Naive B cell (primary cell): Measurements from ENCODE around the gene NR1I3. TPM values are rescaled to one million over a fixed set of nuclear protein-coding genes. Genes with fewer than 3 reads are reported as not detected.

Experiments used
- ATAC-seq, 2 donors: fragments of 150-1000 bp; cut with Tn5 transposase; 2 replicates each; pipeline ENCODE4 v1.10.0; 2021; ENCODE audit warnings: low read depth in 2 of 2, mild to moderate bottlenecking in 2 of 2, moderate library complexity in 2 of 2
- DNase-seq: peaks from one replicate; pipeline ENCODE4 v3.0.0; 2022
- H3K27ac Mint-ChIP-seq, 6 donors: one replicate each; pipeline ENCODE4 v1.8.0; 2020 to 2022; ENCODE audit warnings: mild to moderate bottlenecking in 6 of 6, mixed read lengths in 6 of 6, moderate library complexity in 5 of 6, inconsistent platforms in 2 of 6
- H3K27me3 Mint-ChIP-seq, 3 donors: one replicate each; pipeline ENCODE4 v1.8.0; 2021 to 2022; ENCODE audit warnings: mixed read lengths in 3 of 3, mild to moderate bottlenecking in 1 of 3
- H3K36me3 Mint-ChIP-seq, 2 donors: one replicate each; pipeline ENCODE4 v1.8.0; 2020 to 2022; ENCODE audit warnings: mixed read lengths in 2 of 2, inconsistent platforms in 1 of 2, mild to moderate bottlenecking in 1 of 2
- H3K4me1 Mint-ChIP-seq, 3 donors: one replicate each; pipeline ENCODE4 v1.8.0; 2020 to 2022; ENCODE audit warnings: mixed read lengths in 3 of 3, inconsistent platforms in 1 of 3, mild to moderate bottlenecking in 1 of 3, moderate library complexity in 1 of 3
- H3K4me3 Mint-ChIP-seq, 8 donors: one replicate each; pipeline ENCODE4 v1.8.0; 2020 to 2022; ENCODE audit warnings: mild to moderate bottlenecking in 8 of 8, mixed read lengths in 8 of 8, moderate library complexity in 8 of 8, inconsistent platforms in 2 of 8
- H3K9me3 Mint-ChIP-seq, 7 donors: one replicate each; pipeline ENCODE4 v1.8.0; 2020 to 2022; ENCODE audit warnings: mixed read lengths in 7 of 7, mild to moderate bottlenecking in 5 of 7, inconsistent platforms in 2 of 7, moderate library complexity in 1 of 7
- polyA plus RNA-seq, 6 donors: library from polyadenylated mRNA; unstranded; fragments of 300-500 nt; fragmentation: Illumina TruSeq; gene quantifications; one replicate each; pipeline ENCODE4 v1.2.3, GENCODE V29; 2021; ENCODE audit warnings: low read depth in 6 of 6

The NR1I3 gene
- polyA plus RNA-seq, 6 donors from 2014 or later, result not detected

DNA sequence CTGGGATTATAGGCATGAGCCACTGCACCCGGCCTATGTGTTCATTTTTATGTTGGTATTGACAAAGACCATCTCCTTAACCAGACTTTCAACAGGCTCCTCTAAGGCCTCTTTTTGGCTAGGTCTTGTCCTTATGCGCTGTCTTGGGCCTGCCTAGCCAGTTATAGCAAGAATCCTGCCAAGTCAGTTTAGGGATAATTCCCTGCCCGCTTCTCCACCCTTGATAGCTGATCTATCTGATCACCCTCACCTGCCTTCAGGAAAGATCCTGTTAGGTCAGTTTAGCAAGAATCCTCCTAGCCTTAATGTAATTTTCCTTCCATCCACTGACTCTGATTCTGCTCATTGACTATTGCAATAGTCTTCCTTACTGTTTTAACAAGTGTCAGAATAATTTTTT, 58.3 kb downstream of the NR1I3 start:
- Mint-ChIP-seq H3K4me1 (peaks cover 65 to 80% (median 78%) of the 10 kb centered on the region in 3 donors), H3K4me3 (peak overlapping the region in 3 of 8 donors; percentile 3 to 74 (median 56)), H3K36me3 (peaks cover 1 to 3% of the 10 kb centered on the region in 2 donors), H3K27ac (peak overlapping the region in 4 of 6 donors; percentile 50 to 82 (median 60)), H3K9me3 (no peaks in the 10 kb centered on the region), H3K27me3 (no peaks in the 10 kb centered on the region)
- no peak for ATAC-seq
- DNase-seq, result no peak

Other genes starting within 250 kb of the NR1I3 start
- 1 to 10 TPM; 5.2 to 9.2 (median 6.7) TPM for gene F11R, start 217.1 kb downstream of the NR1I3 start, polyA plus RNA-seq
- gene TSTD1, start 199.2 kb downstream of the NR1I3 start, polyA plus RNA-seq, result 100 to 1,000 TPM; 477 to 790 (median 657) TPM
- gene USF1, start 192.2 kb downstream of the NR1I3 start, polyA plus RNA-seq, result 10 to 100 TPM in 3 of 6 donors, 1 to 10 TPM in 3; 4.4 to 23.9 (median 9.7) TPM
- gene ARHGAP30, start 168.3 kb downstream of the NR1I3 start, polyA plus RNA-seq, result 100 to 1,000 TPM in 1 of 6 donors, 10 to 100 TPM in 5; 42.4 to 154 (median 82.6) TPM
- not detected for gene NECTIN4, start 148.6 kb downstream of the NR1I3 start, polyA plus RNA-seq
- gene KLHDC9, start 139.8 kb downstream of the NR1I3 start, polyA plus RNA-seq, result 1 to 10 TPM in 5 of 6 donors, not detected in 1; 1.3 to 4.4 (median 2.3) TPM
- 10 to 100 TPM; 64.0 to 93.7 (median 88.7) TPM for gene PFDN2, start 120.2 kb downstream of the NR1I3 start, polyA plus RNA-seq
- 10 to 100 TPM; 21.3 to 30.1 (median 25.6) TPM for gene NIT1, start 120.1 kb downstream of the NR1I3 start, polyA plus RNA-seq
- gene DEDD, start 105.5 kb downstream of the NR1I3 start, polyA plus RNA-seq, result 10 to 100 TPM; 36.4 to 55.3 (median 39.2) TPM
- 100 to 1,000 TPM; 119 to 151 (median 133) TPM for gene UFC1, start 84.2 kb downstream of the NR1I3 start, polyA plus RNA-seq
- 10 to 100 TPM; 13.1 to 33.0 (median 18.5) TPM for gene USP21, start 78.7 kb downstream of the NR1I3 start, polyA plus RNA-seq
- 10 to 100 TPM; 12.7 to 20.3 (median 14.0) TPM for gene PPOX, start 71.8 kb downstream of the NR1I3 start, polyA plus RNA-seq
- 10 to 100 TPM; 37.8 to 51.6 (median 45.6) TPM for gene B4GALT3, start 60.7 kb downstream of the NR1I3 start, polyA plus RNA-seq
- under 1 TPM in 1 of 6 donors, not detected in 5; 0.03 TPM for gene ADAMTS4, start 39.1 kb downstream of the NR1I3 start, polyA plus RNA-seq
- gene NDUFS2, start 35.8 kb downstream of the NR1I3 start, polyA plus RNA-seq, result 10 to 100 TPM; 66.1 to 98.8 (median 87.7) TPM
- gene FCER1G, start 22.9 kb downstream of the NR1I3 start, polyA plus RNA-seq, result 10 to 100 TPM in 4 of 6 donors, 1 to 10 TPM in 2; 4.9 to 28.0 (median 12.4) TPM
- gene APOA2, start 14.6 kb downstream of the NR1I3 start, polyA plus RNA-seq, result not detected
- gene TOMM40L, start 12.1 kb downstream of the NR1I3 start, polyA plus RNA-seq, result 1 to 10 TPM; 1.5 to 5.8 (median 4.4) TPM
- gene PCP4L1, start 20.5 kb upstream of the NR1I3 start, polyA plus RNA-seq, result not detected
- not detected for gene MPZ, start 71.8 kb upstream of the NR1I3 start, polyA plus RNA-seq
- 100 to 1,000 TPM; 186 to 393 (median 238) TPM for gene SDHC, start 76.2 kb upstream of the NR1I3 start, polyA plus RNA-seq
- not detected for gene CFAP126, start 129.7 kb upstream of the NR1I3 start, polyA plus RNA-seq